Activated effector memory CD4-positive, alpha-beta T cell treated with anti-CD3 and anti-CD28 coated beads, Interleukin-2, amount 50 U/mL, for 16 hours (primary cell): ENCODE data around the gene CAMTA1.

Source experiments
- DNase-seq: peaks from one replicate; pipeline ENCODE4 v3.0.0-alpha.2; 2020

Gene CAMTA1

GRCh38 chr1:7511381-7511780 lies 726.1 kb downstream of the CAMTA1 start:
- no peak for DNase-seq

DNA sequence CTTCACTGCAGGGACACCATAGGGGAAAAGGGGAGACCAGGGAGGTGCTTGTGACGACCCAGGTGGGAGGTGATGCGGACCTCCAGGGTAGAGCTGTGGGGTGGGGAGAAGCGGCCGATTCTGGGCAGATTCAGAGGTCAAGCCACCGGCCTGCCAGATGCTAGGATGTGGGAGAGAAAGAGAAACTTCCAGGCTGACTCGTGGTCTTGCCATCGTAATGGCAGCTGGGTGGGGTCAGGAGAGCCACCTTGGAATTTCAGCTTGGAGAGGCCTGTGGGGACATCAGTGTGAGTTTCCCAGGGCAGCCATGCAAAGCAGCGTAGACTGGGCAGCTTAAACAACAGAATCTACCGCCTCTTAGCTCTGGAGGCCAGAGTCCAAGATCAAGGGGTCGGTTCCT lies 727.8 kb downstream of the CAMTA1 start:
- no peak for DNase-seq

- no peak for DNase-seq
These were observed 729.9 kb downstream of the CAMTA1 start for GRCh38 chr1:7515175-7515574.

- no peak for DNase-seq
These were observed 730.6 kb downstream of the CAMTA1 start for GRCh38 chr1:7515904-7516303.

- DNase-seq: no peak
These were observed 731.1 kb downstream of the CAMTA1 start for GRCh38 chr1:7516341-7516740.

DNA sequence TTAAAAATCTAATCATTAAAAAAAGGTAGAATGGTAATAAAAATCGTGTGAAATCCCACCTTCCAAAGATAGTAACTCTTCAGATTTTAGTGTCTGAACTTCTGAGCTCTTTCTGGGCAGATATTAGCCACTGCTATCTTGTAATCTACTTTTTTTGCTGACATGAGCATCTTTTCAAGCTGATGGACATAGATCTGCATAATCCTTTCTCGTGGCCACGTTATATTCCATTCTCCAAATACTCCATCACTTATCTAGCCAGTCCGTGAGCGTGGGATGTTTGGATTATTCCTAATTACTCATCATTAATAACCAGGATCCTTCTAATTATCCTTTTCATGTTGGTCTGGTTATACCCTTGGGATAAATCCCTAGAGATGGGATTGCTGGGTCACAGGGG lies 731.7 kb downstream of the CAMTA1 start:
- DNase-seq: no peak

GRCh38 chr1:7517611-7518330 lies 732.5 kb downstream of the CAMTA1 start:
- no peak for DNase-seq

- DNase-seq: no peak
These were observed 733.2 kb downstream of the CAMTA1 start for GRCh38 chr1:7518411-7518810.

DNA sequence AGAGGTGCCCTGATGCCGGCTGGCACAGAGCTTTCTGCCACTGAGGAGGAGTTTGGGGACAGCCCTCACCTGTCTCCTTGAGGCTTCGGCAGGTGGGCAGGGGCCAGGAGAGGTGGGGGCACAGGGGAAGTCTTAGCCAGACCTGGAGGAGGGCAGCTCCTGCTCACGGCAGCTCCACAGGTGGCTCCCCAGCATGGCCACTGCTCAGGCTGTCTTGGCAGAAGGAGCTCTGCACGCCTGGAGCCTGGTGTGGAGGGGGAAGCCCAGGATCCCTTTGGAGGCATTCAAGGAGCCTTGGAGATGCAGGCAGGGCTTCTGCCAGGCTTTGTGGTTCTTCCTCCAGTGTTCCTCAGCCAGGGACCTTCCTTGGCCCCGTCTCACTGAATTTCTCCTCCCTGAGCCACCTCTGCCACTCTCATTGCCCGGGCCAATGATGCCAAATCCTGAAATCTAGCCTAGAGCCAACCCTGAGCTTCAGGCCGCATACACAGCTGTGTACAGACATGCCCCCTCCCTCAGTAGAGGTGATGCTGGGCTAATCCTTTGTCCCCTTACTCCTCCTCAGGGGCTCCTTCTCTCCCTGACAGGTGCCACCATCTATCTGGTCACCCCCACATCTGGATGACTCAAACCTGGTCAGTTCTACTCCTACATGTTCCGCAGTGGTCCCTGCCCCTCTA lies 734.1 kb downstream of the CAMTA1 start:
- DNase-seq: no peak

DNA sequence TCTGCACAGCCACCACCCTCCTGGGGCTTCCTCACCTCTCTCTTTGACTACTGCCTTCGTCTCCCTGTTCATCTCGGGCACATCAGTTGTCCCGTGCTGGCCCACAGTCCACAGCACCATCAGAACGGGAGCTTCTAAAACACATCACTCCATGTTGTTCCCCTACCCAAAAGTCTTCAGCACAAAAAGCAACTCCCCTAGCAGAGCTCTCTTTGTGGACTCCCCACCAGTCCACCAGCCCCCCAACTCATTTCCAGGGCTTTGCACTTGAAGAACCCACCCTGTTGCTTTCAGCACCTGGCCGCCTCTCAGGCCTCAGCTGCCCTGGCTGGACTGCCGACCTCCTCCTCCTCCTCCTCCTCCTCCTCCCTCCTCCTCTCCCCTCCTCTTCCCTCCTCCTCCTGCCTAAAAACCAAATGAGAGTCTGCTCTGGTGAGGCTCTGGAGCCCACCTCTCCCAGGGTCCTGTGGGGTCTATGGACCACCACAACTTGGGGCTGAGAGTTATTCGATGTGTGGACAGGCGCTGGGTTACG lies 734.7 kb downstream of the CAMTA1 start:
- DNase-seq: no peak

DNA sequence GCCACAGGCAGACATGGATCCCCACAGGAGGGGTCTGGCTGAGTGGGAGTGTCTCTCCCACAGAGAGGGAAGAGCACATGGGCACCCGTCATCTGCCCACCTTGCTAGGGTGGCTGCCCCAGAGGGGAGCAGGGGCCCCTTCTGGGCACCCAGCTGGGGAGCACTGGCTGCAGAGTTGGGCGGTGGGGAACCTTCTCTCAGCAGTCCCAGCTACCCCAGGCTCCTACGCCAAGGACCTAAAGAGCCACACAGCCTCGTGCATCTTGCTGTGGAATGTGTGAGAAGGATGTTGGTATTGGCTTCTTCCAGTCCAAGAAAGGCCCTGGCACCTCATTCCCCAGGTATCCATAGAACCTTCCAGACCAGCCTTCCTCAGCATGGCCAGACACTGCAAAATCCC lies 735.2 kb downstream of the CAMTA1 start:
- DNase-seq: no peak

- peak; percentile 12 for DNase-seq
These were observed 739.4 kb downstream of the CAMTA1 start for GRCh38 chr1:7524341-7525337.

GRCh38 chr1:7525338-7526063 lies 740.2 kb downstream of the CAMTA1 start:
- peak; percentile 31 for DNase-seq

- peak; percentile 16 for DNase-seq
These were observed 741.1 kb downstream of the CAMTA1 start for GRCh38 chr1:7526196-7526866.

DNA sequence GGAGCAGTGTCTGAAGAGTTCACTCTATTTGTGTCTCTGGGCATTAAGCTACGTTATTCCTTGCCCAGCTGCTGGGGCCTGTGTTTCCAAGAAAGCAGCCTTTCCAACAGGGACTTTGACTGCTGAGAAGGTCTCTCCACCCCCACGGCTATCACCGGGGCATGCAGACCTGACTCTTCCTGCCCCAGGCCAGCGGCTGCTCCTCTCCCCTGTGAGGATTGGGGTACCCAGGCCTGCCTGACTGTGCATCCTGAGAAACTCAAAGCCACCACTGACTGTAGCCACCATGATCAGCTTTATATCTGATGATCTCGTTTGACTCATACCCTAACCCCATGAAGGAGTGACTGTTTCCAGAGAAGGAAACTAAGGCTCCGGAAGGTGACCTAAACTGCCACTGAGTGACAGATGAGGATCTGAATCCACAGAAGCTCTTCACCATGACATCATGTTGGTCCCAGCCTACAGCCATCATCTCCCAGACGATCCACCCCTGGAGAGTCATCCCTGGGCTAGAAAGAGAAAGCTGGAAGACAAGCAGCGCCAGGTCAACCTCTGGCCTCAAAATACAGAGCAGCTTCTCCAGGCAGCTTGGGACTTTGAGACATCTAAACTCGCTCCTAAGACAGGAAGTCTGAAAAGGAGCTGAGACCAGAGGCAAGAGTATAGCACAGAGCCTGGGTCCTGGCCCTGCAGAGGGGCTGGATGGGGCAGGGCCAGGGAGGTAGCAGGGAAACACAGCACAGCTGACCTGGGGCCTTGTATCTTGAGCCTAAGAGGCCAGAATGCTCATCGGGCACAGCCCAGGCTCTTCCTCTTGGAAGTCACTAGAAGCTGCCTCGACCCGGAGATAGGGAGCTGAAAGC lies 741.8 kb downstream of the CAMTA1 start:
- DNase-seq: peak; percentile 43

GRCh38 chr1:7527733-7528045 lies 742.4 kb downstream of the CAMTA1 start:
- DNase-seq: peak; percentile 44

DNA sequence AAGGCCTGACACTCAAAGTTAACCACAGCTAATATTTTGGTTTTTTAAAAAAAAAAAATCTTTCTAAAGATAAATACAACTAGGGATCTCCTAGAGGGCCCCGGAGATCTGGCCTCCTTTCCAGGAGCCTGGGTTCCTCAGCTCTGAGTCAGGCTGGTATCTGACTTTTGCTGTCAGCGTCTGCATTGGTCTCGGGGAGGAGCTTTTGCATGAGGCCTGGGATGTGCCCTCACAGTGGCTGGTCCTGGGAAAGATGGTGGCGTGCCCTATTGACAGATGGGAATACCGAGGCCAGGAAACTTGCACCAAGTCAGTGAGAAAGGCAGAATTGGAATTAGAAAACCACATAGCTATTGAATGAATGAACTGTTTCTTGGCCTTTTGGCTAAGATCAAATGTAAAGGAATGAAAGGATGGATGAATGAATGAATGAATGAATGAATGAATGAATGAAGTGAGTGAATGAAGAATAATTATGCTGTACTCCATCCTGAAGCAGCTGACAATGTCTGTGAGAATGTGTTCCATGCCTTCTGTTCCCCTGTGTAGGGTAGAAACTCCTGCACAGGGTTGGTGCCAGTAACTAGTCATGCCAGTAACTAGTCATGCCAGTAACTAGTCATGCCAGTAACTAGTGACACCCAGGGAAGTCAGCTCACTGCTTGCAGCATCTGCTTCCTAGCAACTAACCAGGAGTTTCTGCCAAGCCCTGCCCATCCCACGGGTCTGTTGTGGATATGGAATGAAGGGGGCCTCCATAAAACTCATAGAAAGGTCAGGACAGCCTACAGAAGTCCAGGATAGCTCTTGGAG lies 743.3 kb downstream of the CAMTA1 start:
- no peak for DNase-seq

DNA sequence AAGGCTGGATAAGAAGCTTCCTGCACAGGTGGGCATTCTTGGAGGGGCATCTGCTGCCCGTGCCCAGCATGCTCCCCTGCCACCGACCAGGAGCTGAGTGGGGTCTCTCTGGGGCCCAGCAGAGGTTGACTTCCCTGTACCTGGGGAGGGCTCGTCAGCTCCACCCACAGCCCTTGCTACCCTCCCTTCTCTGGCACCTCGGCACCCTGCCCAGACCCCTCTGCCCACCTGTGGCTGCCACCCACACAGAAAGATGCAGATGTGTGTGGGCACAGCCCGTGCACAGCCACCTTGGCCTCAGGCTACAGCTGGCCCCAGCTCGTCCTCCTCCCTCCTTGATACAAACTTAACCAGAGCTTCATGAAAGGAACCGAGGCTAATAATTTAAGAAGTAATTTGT lies 744.7 kb downstream of the CAMTA1 start:
- DNase-seq: peak; percentile 59

DNA sequence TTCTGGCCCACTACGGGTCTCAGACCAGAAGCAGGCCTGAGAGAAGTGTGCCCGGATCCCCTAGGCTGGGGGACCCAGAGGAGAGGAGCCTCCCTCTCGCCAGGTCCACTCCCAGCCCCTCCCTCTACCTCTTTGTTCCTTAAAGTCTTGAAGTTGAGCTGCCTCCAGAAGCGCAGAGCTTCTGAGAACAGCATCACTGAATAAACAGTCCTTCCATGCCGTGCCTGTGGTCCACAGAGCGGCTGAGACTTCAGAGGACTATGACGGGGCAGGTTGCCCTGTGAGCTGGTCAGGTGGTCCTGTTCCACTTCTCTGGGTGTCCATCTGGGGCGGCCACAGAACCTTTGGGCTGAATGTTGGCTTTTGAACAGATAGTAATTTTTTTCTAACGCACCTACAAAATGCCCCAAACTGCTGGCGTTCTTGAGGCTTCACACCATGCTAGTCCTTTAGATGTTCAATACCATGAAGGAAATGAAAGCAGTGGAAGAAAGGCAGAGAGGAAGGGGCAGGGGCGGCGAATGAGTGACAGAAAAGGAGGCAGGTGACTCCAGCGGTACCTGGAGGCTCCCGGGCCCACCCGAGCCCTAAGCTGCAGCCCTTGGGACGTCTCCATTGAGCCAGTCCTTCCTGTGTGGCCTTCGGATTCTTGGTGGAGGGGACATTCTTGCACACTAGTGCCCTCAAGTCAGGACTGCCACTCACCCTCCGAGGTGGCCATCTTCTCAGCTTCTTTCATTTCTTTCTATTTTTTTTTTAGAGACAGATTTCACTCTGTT lies 746.5 kb downstream of the CAMTA1 start:
- DNase-seq: peak; percentile 39
